GM12892 (cell line): ENCODE results near the gene FILIP1.

ENCODE experiments used
- POLR2A ChIP-seq: IDR thresholded peaks from 2 replicates; pipeline ENCODE4 v1.6.1; 2011; ENCODE audit warnings: low read depth, low read length, control low read depth
- POLR2AphosphoS5 ChIP-seq: IDR thresholded peaks from 2 replicates; pipeline ENCODE4 v1.6.1; 2011; ENCODE audit warnings: low read depth, low read length, control low read depth
- TAF1 ChIP-seq: IDR thresholded peaks from 2 replicates; pipeline ENCODE4 v1.6.1; 2011; ENCODE audit warnings: low read depth, mild to moderate bottlenecking, control low read depth, low read length, borderline replicate concordance

DNA sequence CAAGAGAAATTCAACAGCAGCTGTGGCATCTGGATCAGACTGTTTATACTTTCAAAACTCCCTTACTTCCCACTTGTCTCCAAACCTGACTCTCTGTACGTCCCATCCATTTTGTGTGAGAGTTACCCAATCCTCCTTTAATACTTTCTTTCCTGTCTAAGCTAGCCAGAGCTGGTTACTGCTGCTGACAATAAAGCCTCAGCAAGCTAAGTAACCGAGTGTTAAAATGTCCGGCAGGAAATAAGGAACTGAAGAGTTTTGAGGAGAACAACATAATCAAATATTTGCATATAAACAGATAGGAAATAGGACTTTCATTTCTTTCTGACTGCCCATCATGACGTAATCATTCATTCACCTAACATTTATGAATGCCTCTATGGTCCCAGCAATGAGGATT, 220.6 kb downstream of the FILIP1 start:
- TF ChIP-seq POLR2AphosphoS5 (no peak), POLR2A (no peak), TAF1 (no peak)
